PC-9 (cell line): ENCODE data around the gene ARHGAP22. TPM values are rescaled to one million over a fixed set of nuclear protein-coding genes. Genes with fewer than 3 reads are reported as not detected.

Experiments
- BruUV-seq: library from RNA; stranded (reverse); fragments of 400-500 nt; replicated peaks from 2 replicates; lab custom pipeline; 2021; lab: Mats Ljungman, UMichigan
- CTCF ChIA-PET: fragments of 300-600 bp; sonication (Branson Sonifier 250); formaldehyde crosslinking; loops from one replicate; lab custom pipeline; 2022; ENCODE audit warnings: antibody characterized with exemption; lab: Charles Lee
- POLR2A ChIA-PET: fragments of 300-600 bp; sonication (Branson Sonifier 250); formaldehyde crosslinking; loops from one replicate; lab custom pipeline; 2022; ENCODE audit warnings: antibody characterized with exemption; ENCODE audit not compliant: unreplicated experiment; lab: Charles Lee
- DNase-seq, 2 experiments: peaks; one replicate each; pipeline versions ENCODE4 v3.0.0 to v3.0.0-alpha.2; 2015 to 2022; ENCODE audit warnings: mixed read lengths in 1 of 2
- H2AFZ ChIP-seq: fragments of 200-600 bp; sonication (generic); 2 replicates; pipeline ENCODE4 v1.8.1; 2017; ENCODE audit warnings: antibody characterized with exemption
- H3F3A ChIP-seq: fragments of 200-600 bp; sonication (generic); 2 replicates; pipeline ENCODE4 v1.8.1; 2017; ENCODE audit warnings: antibody characterized with exemption, mild to moderate bottlenecking, low read depth; ENCODE audit not compliant: insufficient read depth
- H3K27ac ChIP-seq: fragments of 200-600 bp; sonication (generic); 2 replicates; pipeline ENCODE4 v1.6.1; 2016; ENCODE audit warnings: mixed run types
- H3K27me3 ChIP-seq: fragments of 200-600 bp; sonication (generic); 2 replicates; pipeline ENCODE4 v1.6.1; 2016; ENCODE audit warnings: low read depth, mixed run types; ENCODE audit not compliant: insufficient read depth
- H3K36me3 ChIP-seq: fragments of 200-600 bp; sonication (generic); 2 replicates; pipeline ENCODE4 v1.6.1; 2016; ENCODE audit warnings: low read depth, mixed run types
- H3K4me1 ChIP-seq: fragments of 200-600 bp; sonication (generic); replicated peaks from 2 replicates; pipeline ENCODE4 v1.6.1; 2016; ENCODE audit warnings: mixed run types; ENCODE audit not compliant: insufficient read depth
- H3K4me2 ChIP-seq: fragments of 200-600 bp; sonication (generic); 2 replicates; pipeline ENCODE4 v1.6.1; 2017; ENCODE audit warnings: mixed run types
- H3K4me3 ChIP-seq: fragments of 200-600 bp; sonication (generic); 2 replicates; pipeline ENCODE4 v1.6.1; 2016; ENCODE audit warnings: mixed run types
- H3K79me2 ChIP-seq: fragments of 200-600 bp; sonication (generic); 2 replicates; pipeline ENCODE4 v1.6.1; 2017; ENCODE audit warnings: low read depth, mixed run types
- H3K9me2 ChIP-seq: fragments of 200-600 bp; sonication (generic); 2 replicates; pipeline ENCODE4 v1.8.1; 2017; ENCODE audit warnings: mild to moderate bottlenecking; ENCODE audit not compliant: insufficient read depth
- H3K9me3 ChIP-seq: fragments of 200-600 bp; sonication (generic); 2 replicates; pipeline ENCODE4 v1.8.1; 2016; ENCODE audit warnings: low read depth; ENCODE audit not compliant: insufficient read depth
- H4K20me1 ChIP-seq: fragments of 200-600 bp; sonication (generic); 2 replicates; pipeline ENCODE4 v1.8.1; 2017; ENCODE audit not compliant: insufficient read depth
- CTCF ChIP-seq: fragments of 200-600 bp; sonication (generic); conservative IDR thresholded peaks from 2 replicates; pipeline ENCODE4 v1.6.1; 2017; ENCODE audit warnings: mixed run types, antibody characterized with exemption, mild to moderate bottlenecking, moderate library complexity
- EZH2 ChIP-seq: fragments of 200-600 bp; sonication (generic); IDR thresholded peaks from 2 replicates; pipeline ENCODE4 v1.8.0; 2017; ENCODE audit warnings: antibody characterized with exemption, low read depth
- intact Hi-C: fragments of 100-400 bp; cut with micrococcal nuclease; formaldehyde crosslinking; loops from one replicate; pipeline ENCODE4 v1.10.0; 2022; ENCODE audit not compliant: unreplicated experiment
- total RNA-seq: library from RNA; stranded (reverse); gene quantifications from 2 replicates; pipeline ENCODE4 v1.2.3, GENCODE V29; 2021

Gene ARHGAP22
- total RNA-seq, 1 experiment from 2014 or later = 4.0 TPM

DNA sequence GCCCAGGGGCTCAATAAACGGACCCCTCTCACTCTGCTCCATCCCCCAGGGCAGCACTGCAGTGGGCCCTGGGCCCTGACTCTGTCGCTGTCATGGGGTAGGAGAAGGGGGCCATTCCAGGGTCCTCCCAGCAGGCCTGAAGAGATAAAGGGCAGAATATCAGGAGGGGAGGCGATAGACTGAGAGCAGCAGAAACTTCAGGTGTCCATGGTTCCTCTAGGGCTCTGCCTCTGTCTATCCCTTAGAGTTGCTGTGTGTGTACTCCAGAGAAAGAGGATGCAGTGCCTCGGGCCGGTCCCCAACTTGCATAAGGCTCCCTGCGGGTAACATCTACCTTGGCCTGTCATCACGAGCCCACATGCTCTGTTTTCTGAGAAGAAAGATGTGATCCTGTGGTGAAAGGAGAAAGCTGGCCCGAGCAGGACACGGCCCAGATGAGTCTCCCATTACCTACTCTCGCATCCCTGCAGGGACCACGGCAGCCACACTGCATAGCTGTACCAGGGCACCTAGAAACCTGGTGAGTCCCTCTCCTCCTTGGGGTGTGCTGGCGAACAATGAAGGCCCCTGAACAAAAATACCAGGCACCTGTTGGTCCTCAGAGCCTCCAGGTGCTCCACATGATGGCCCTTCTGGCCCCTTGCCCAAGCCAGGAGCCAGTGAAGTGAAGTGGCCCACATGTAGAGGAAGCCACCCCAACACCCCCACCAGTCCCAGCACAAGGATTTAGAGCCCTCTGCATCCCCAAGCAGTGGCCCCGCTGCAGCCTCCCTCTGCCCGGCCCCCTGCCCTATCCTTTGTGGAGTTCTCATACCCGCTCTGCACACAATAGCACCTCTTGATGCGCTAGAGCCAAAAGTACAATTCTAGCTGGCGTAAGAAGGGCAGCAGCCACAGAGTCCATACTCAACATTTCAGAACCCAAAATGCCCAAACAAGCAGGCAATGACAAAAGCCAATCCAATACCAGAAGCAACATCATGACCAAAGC is 106.8 kb downstream of the ARHGAP22 start:
- Histone ChIP-seq H4K20me1 (no peaks in the 10 kb centered on the region), H2AFZ (no peak overlapping the region), H3K4me1 (peaks cover 8% of the 10 kb centered on the region; the same call in 1 of the 2 replicates), H3K9me2 (no peaks in the 10 kb centered on the region), H3K27me3 (no peaks in the 10 kb centered on the region), H3K36me3 (no peaks in the 10 kb centered on the region), H3K27ac (no peak overlapping the region), H3K9me3 (no peaks in the 10 kb centered on the region), H3K4me3 (no peak overlapping the region), H3K4me2 (no peak overlapping the region), H3K79me2 (no peaks in the 10 kb centered on the region), H3F3A (no peaks in the 10 kb centered on the region)
- intact Hi-C loops = no loop called here
- DNase-seq = no peak
- no TSS peak for BruUV-seq
- POLR2A ChIA-PET = interaction anchor here (0.9 kb wide), 1 partner anchor 244 kb away, joined by 3 read pairs; no protein-coding TSS in a partner anchor
- TF ChIP-seq CTCF (no peak), EZH2 (no peak)
- CTCF ChIA-PET = no interaction called here

DNA sequence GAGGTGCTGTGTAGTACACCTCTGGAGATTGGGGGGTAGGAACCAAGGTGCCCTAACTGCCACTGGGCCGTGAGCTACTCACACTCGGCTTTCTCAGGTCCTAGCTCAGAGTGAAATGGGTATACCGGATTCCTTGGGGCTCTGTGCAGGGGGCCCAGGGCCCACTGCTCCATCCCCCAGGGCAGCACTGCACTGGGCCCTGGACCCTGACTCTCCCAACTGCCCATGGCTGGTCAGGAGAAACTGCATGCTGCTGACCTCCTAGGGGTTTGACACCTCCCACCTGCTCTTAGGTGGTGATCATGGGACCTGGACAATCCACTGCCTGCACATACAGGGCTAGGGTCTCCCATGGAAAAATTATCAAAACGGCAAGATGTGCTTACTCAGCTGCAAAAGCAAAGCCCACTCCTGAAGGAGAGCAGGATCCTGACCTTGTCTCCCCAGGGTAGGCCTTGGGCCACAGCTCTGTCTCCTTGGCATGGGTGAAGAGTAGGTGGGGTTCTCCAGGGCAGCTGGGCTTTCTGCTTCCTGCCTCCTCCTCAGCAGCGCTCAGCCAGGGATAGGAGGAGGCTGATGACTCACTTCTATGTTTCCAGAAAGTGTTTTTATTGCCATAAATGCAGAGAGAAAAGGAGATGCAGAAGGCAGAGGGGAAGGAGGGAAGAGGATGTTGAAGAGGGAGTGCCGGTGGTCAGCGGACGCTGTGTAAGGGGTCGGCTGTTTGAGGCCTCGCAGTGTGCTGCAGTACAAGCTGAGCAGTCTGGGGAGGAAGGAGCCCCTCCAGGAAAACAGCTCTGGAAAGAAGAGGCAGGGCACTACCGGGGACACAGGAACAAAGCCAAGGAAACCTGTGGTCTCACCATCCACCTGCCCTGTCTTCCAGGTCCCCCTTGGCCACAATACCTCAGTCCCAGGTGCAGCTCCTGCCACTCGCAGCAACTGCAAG is 107.8 kb downstream of the ARHGAP22 start:
- H3K4me2 ChIP-seq = no peak overlapping the region
- peaks cover 8% of the 10 kb centered on the region; the same call in 1 of the 2 replicates for H3K4me1 ChIP-seq
- no peaks in the 10 kb centered on the region for H3K9me2 ChIP-seq
- CTCF ChIA-PET = interaction anchor here (0.6 kb wide), 1 partner anchor 1088 kb away, joined by 3 read pairs; no protein-coding TSS in a partner anchor
- H3K36me3 ChIP-seq = no peaks in the 10 kb centered on the region
- POLR2A ChIA-PET = no interaction called here
- no TSS peak for BruUV-seq
- intact Hi-C loops = no loop called here
- no peaks in the 10 kb centered on the region for H3K79me2 ChIP-seq
- no peaks in the 10 kb centered on the region for H3K9me3 ChIP-seq
- H3K4me3 ChIP-seq = no peak overlapping the region
- TF ChIP-seq EZH2 = no peak
- no peak for TF ChIP-seq CTCF
- no peaks in the 10 kb centered on the region for H3K27me3 ChIP-seq
- no peak overlapping the region for H3K27ac ChIP-seq
- DNase-seq = peak in 1 of 2 experiments; percentile 37
- H2AFZ ChIP-seq = no peak overlapping the region
- no peaks in the 10 kb centered on the region for H3F3A ChIP-seq
- H4K20me1 ChIP-seq = no peaks in the 10 kb centered on the region
